HG02588 (cell line): Measurements from ENCODE around the gene TTC4.

Source experiments
- ATAC-seq: cut with Tn5 transposase; IDR thresholded peaks from one replicate; pipeline ENCODE4 v1.9.1; 2021; ENCODE audit warnings: mild to moderate bottlenecking, moderate library complexity; ENCODE audit not compliant: unreplicated experiment

The TTC4 gene

DNA sequence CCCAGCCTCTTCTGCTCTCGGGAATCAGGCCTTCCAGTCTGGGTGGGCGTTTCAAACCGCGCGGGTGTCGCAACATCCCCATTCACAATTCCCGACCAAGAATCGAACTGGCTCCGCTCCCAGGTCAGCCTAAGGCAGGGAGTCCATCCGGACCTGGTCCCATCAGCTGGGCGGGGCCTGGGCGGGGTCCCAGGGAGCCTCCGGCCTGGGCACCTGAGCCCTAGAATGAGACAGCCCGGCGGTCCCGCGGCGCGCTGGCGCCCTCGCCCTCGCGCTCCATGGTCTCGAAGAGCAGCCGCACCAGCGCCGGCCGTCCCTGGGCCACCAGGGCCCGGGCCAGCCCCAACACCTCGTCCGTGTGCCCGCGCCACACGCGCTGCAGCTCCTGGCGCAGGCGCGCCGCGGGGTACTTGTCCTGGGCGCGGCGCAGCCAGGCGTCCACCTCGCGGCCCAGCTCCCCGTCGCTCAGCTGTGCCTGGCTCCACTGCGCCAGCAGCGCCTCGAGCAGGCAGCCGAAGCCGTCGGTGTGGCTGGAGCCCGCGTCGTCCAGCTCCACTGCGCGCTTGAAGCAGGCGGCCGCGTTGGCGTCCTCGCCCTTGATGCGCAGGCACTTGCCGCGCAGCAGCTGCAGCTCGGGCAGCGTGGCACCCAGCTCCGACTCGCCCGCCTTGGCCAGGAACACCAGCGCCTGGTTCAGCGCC lies 65.5 kb downstream of the TTC4 start:
- ATAC-seq = no peak

- no peak for ATAC-seq
Observed at GRCh38 chr1:54782156-54782555, 66.5 kb downstream of the TTC4 start.

GRCh38 chr1:54782588-54782987 lies 66.9 kb downstream of the TTC4 start:
- no peak for ATAC-seq

DNA sequence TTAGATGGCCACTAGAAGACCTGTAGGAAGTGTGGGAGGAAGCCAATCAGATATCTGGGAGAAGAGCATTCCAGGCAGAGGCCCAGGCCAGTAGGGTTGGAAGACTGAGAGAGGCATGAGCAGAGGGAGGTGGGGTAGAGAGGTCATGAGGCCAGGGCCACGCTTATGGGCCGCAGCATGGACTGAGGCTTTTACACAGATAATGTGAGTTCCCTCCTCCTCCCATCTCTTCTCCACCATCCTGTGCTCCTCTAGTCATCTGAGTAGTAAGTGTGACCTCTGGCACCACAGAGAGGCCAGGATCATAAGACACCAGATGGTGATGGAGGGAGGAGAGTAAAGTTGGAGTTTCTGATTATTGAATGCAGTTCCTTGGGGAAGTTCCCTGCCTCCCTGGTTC lies 68.4 kb downstream of the TTC4 start:
- ATAC-seq = no peak

GRCh38 chr1:54786778-54787177 lies 71.1 kb downstream of the TTC4 start:
- ATAC-seq = no peak

GRCh38 chr1:54787604-54788003 lies 71.9 kb downstream of the TTC4 start:
- ATAC-seq = no peak

DNA sequence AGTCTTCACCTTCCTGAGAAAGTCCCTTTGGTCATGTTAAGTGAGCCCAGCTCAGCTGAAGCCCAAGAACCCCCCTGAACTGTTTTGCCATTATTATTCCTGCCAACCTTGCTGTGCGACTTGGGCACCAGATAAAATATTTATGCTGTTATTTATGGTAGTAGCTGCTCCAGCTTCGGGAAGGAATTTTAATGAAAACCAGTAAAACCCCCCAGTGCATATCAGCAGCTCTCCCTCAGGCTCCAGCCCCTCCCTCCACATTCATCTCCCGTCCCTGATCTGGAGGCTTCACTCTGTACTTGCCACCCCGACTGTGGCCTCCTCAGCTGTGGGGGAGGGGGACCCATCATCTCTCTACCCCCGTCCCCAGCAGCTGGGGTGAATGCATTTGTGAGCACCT lies 72.8 kb downstream of the TTC4 start:
- ATAC-seq = no peak

- no peak for ATAC-seq
Observed at GRCh38 chr1:54791880-54792522, 76.3 kb downstream of the TTC4 start.
